ENCODE measurements around the gene GABARAP.

GABARAP gene

DNA sequence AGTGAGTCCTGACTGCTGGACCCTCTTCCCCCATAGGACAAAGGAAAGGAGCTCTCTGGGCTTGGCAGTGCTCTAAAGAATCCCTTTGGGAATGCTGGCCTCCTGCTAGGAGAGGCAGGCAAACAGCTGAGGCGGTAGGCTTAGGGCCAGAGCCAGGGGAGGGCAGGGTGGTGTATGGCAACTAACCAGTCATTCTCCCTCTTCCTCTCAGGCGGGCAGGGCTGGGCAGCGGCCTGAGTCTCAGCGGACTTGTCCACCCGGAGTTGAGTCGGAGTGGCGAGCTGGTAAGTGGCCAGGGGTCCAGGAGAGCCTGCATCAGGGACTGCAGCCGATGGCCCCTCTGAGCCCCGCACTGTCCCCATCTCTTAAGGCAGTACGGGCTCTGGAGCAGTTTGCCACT, 18.1 kb downstream of the GABARAP start:
- H4K20me1 ChIP-seq (ENCODE audit: control insufficient read depth, insufficient read depth, low read depth, low read length): peaks cover 5% of the 10 kb centered on the region; the same call in 1 of the 2 replicates
- peaks cover 82% of the 10 kb centered on the region for H3K36me3 ChIP-seq (ENCODE audit: control insufficient read depth, low read length)
- H3K4me2 ChIP-seq (ENCODE audit: low read length): no peak overlapping the region
- no peaks in the 10 kb centered on the region for H3K27me3 ChIP-seq (ENCODE audit: control insufficient read depth, low read length)
- H3K27ac ChIP-seq (ENCODE audit: low read depth, low read length): no peak overlapping the region
- no peaks in the 10 kb centered on the region for H3K9me2 ChIP-seq (replicated peaks; ENCODE audit: control insufficient read depth, low read length)
- H3F3A ChIP-seq (ENCODE audit: control insufficient read depth, insufficient read depth): peaks cover 8% of the 10 kb centered on the region
- peaks cover 20% of the 10 kb centered on the region for H3K4me1 ChIP-seq (ENCODE audit: control insufficient read depth, low read length)
- H3K9me3 ChIP-seq (ENCODE audit: control insufficient read depth, insufficient read depth, low read length): no peaks in the 10 kb centered on the region
- H3K79me2 ChIP-seq (ENCODE audit: control insufficient read depth, low read length): peaks cover 9% of the 10 kb centered on the region
- TF ChIP-seq, protein P1, sequence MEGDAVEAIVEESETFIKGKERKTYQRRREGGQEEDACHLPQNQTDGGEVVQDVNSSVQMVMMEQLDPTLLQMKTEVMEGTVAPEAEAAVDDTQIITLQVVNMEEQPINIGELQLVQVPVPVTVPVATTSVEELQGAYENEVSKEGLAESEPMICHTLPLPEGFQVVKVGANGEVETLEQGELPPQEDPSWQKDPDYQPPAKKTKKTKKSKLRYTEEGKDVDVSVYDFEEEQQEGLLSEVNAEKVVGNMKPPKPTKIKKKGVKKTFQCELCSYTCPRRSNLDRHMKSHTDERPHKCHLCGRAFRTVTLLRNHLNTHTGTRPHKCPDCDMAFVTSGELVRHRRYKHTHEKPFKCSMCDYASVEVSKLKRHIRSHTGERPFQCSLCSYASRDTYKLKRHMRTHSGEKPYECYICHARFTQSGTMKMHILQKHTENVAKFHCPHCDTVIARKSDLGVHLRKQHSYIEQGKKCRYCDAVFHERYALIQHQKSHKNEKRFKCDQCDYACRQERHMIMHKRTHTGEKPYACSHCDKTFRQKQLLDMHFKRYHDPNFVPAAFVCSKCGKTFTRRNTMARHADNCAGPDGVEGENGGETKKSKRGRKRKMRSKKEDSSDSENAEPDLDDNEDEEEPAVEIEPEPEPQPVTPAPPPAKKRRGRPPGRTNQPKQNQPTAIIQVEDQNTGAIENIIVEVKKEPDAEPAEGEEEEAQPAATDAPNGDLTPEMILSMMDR (IDR thresholded peaks at IDR 0.05; ENCODE audit: low read depth, low read length, poor library complexity, severe bottlenecking): no peak
- no peak for TF ChIP-seq EZH2phosphoT487 (IDR thresholded peaks at IDR 0.05; ENCODE audit: borderline replicate concordance, low read length)
- no peak overlapping the region for H3K4me3 ChIP-seq (ENCODE audit: low read length)

DNA sequence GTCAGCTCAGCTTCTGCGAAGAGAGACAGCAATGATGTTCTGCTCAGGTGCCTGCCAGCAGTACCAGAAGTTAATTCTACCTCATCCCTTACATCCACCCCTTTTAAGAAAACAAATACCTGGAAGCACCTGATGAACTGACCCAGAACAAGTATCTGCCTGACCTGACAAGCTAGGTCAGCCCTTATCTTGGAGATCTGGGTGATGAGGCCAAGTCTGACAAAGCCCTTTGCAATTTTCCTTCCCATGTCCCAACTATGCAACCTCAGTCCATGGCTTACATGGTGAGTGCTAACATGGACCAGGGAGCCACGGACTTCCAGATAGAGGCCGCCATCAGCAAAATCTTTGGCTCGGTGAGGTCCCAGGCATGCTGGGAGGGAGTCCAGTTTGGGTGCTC, 18.9 kb downstream of the GABARAP start:
- Histone ChIP-seq H3K9me2 (replicated peaks; ENCODE audit: control insufficient read depth, low read length) (no peaks in the 10 kb centered on the region), H3K4me1 (ENCODE audit: control insufficient read depth, low read length) (peaks cover 27% of the 10 kb centered on the region), H3K36me3 (ENCODE audit: control insufficient read depth, low read length) (peaks cover 74% of the 10 kb centered on the region), H4K20me1 (ENCODE audit: control insufficient read depth, insufficient read depth, low read depth, low read length) (peaks cover 5% of the 10 kb centered on the region; the same call in 1 of the 2 replicates), H3K9me3 (ENCODE audit: control insufficient read depth, insufficient read depth, low read length) (no peaks in the 10 kb centered on the region), H3K4me3 (ENCODE audit: low read length) (no peak overlapping the region), H3K27ac (ENCODE audit: low read depth, low read length) (no peak overlapping the region), H3K79me2 (ENCODE audit: control insufficient read depth, low read length) (peaks cover 9% of the 10 kb centered on the region), H3F3A (ENCODE audit: control insufficient read depth, insufficient read depth) (peaks cover 13% of the 10 kb centered on the region), H3K27me3 (ENCODE audit: control insufficient read depth, low read length) (no peaks in the 10 kb centered on the region), H3K4me2 (ENCODE audit: low read length) (no peak overlapping the region)
- TF ChIP-seq, protein P1 (IDR thresholded peaks at IDR 0.05; ENCODE audit: low read depth, low read length, poor library complexity, severe bottlenecking): no peak
- no peak for TF ChIP-seq EZH2phosphoT487 (IDR thresholded peaks at IDR 0.05; ENCODE audit: borderline replicate concordance, low read length)

DNA sequence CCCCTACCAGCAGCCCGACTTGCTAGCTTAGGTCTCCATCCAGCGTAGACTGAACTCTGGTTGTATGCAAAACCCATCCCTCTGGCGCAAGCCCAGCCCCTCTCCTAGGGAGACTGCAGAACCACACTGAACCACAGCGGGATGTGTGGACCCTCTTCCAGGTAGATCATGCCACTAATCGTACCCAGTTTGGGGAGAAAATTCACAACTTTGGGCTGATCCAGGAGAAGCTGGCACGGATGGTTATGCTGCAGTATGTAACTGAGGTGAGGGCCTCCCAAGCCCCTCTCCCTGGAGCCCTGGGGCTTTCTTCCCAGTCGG, 19.3 kb downstream of the GABARAP start:
- peaks cover 5% of the 10 kb centered on the region; the same call in 1 of the 2 replicates for H4K20me1 ChIP-seq (ENCODE audit: control insufficient read depth, insufficient read depth, low read depth, low read length)

More for the DNA sequence above, 19.3 kb downstream of the GABARAP start:
- Histone ChIP-seq H3F3A (ENCODE audit: control insufficient read depth, insufficient read depth) (peaks cover 14% of the 10 kb centered on the region), H3K36me3 (ENCODE audit: control insufficient read depth, low read length) (peaks cover 70% of the 10 kb centered on the region), H3K9me2 (replicated peaks; ENCODE audit: control insufficient read depth, low read length) (no peaks in the 10 kb centered on the region), H3K4me1 (ENCODE audit: control insufficient read depth, low read length) (peaks cover 32% of the 10 kb centered on the region), H3K9me3 (ENCODE audit: control insufficient read depth, insufficient read depth, low read length) (no peaks in the 10 kb centered on the region), H3K27me3 (ENCODE audit: control insufficient read depth, low read length) (no peaks in the 10 kb centered on the region), H3K4me3 (ENCODE audit: low read length) (no peak overlapping the region), H3K27ac (ENCODE audit: low read depth, low read length) (no peak overlapping the region), H3K79me2 (ENCODE audit: control insufficient read depth, low read length) (peaks cover 9% of the 10 kb centered on the region), H3K4me2 (ENCODE audit: low read length) (no peak overlapping the region)
- TF ChIP-seq, protein P1 (IDR thresholded peaks at IDR 0.05; ENCODE audit: low read depth, low read length, poor library complexity, severe bottlenecking): no peak
- no peak for TF ChIP-seq EZH2phosphoT487 (IDR thresholded peaks at IDR 0.05; ENCODE audit: borderline replicate concordance, low read length)

All from DOHH2 (cell line).